ENCODE data around the gene KRT16. TPM values are rescaled to one million over a fixed set of nuclear protein-coding genes. Genes with fewer than 3 reads are reported as not detected.

KRT16 gene
- total and polyA plus RNA-seq, 2 donors (not counting 1 experiment from before 2014, with no cell fraction given): not detected

- Histone ChIP-seq H3K9ac (ENCODE audit: low read length) (no peak overlapping the region), H3K4me2 (replicated peaks; ENCODE audit: low read depth, low read length, poor library complexity, severe bottlenecking) (no peak overlapping the region)
- no peak for ATAC-seq (ENCODE audit: low read depth)
Observed at GRCh38 chr17:41575336-41575735, 37.2 kb downstream of the KRT16 start.

More at GRCh38 chr17:41575336-41575735, 37.2 kb downstream of the KRT16 start:
- H3K4me1 ChIP-seq (ENCODE audit: control insufficient read depth in 2 of 2, insufficient read depth in 2 of 2, low read length in 2 of 2): no peaks in the 10 kb centered on the region
- no peak for TF ChIP-seq CTCF (IDR thresholded peaks at IDR 0.05)
- TF ChIP-seq EZH2 (IDR thresholded peaks at IDR 0.05; ENCODE audit: borderline replicate concordance, insufficient read depth, low read depth, low read length, poor library complexity, severe bottlenecking): no peak
- no peak overlapping the region for H3K27ac ChIP-seq (ENCODE audit: low read length in 2 of 2)
- Mint-ChIP-seq H3K27ac (no peak overlapping the region), H3K4me3 (no peak overlapping the region), H3K9me3 (ENCODE audit: insufficient read depth) (no peaks in the 10 kb centered on the region), H3K4me1 (no peaks in the 10 kb centered on the region), H3K27me3 (peaks cover 45% of the 10 kb centered on the region)
- peaks cover 0 to 48% (median 8%) of the 10 kb centered on the region in 4 experiments for H3K27me3 ChIP-seq (replicated peaks in 1 of 4; ENCODE audit: control extremely low read depth in 1 of 4, control insufficient read depth in 3 of 4, insufficient read depth in 4 of 4, low read length in 3 of 4)
- no peak overlapping the region for H2AFZ ChIP-seq (ENCODE audit: insufficient read depth, low read depth, low read length, poor library complexity, severe bottlenecking)
- no peaks in the 10 kb centered on the region for H3K36me3 ChIP-seq (replicated peaks in 1 of 2; ENCODE audit: control extremely low read depth in 1 of 2, control insufficient read depth in 1 of 2, extremely low read depth in 1 of 2, insufficient read depth in 2 of 2, low read length in 1 of 2)
- ChIA-PET POLR2A (no interaction called here), CTCF (no interaction called here)
- H3K9me3 ChIP-seq (ENCODE audit: control extremely low read depth in 1 of 3, control insufficient read depth in 2 of 3, insufficient read depth in 1 of 3, low read length in 2 of 3): peaks cover 0 to 5% (median 0%) of the 10 kb centered on the region in 3 donors
- DNase-seq: no peak
- intact Hi-C loops (cut with micrococcal nuclease): no loop called here
- H3K79me2 ChIP-seq (ENCODE audit: control insufficient read depth, insufficient read depth, low read length): no peaks in the 10 kb centered on the region
- H4K20me1 ChIP-seq (ENCODE audit: control insufficient read depth, insufficient read depth, low read length, poor library complexity, severe bottlenecking): no peaks in the 10 kb centered on the region
- WGBS (ENCODE audit: insufficient coverage): 85% methylated on average over 3 of the region's 3 CpGs
- no peak overlapping the region for H3K4me3 ChIP-seq (ENCODE audit: control extremely low read depth in 1 of 5, extremely low read depth in 1 of 5, insufficient read depth in 1 of 5, low read depth in 2 of 5, low read length in 4 of 5)

Measured in B cell (primary cell).